ENCODE data around the gene TMEM53.

- no peak for TF ChIP-seq CTCF (IDR thresholded peaks at IDR 0.05; ENCODE audit: insufficient read depth, low read depth, low read length)
- no peak for TF ChIP-seq EZH2 (IDR thresholded peaks at IDR 0.05; ENCODE audit: insufficient read depth, low read length)
Measured at GRCh38 chr1:44672254-44672955, 1.9 kb downstream of the TMEM53 start.

All from astrocyte (in vitro differentiated cells and primary cell).